CD4-positive, alpha-beta T cell treated with Interleukin-6 for 4 hours (primary cell): ENCODE data around the gene MRPS35.

Experiments used
- DNase-seq: peaks from one replicate; pipeline ENCODE4 v3.0.0-alpha.2; 2020; ENCODE audit warnings: mixed read lengths

Gene MRPS35

DNA sequence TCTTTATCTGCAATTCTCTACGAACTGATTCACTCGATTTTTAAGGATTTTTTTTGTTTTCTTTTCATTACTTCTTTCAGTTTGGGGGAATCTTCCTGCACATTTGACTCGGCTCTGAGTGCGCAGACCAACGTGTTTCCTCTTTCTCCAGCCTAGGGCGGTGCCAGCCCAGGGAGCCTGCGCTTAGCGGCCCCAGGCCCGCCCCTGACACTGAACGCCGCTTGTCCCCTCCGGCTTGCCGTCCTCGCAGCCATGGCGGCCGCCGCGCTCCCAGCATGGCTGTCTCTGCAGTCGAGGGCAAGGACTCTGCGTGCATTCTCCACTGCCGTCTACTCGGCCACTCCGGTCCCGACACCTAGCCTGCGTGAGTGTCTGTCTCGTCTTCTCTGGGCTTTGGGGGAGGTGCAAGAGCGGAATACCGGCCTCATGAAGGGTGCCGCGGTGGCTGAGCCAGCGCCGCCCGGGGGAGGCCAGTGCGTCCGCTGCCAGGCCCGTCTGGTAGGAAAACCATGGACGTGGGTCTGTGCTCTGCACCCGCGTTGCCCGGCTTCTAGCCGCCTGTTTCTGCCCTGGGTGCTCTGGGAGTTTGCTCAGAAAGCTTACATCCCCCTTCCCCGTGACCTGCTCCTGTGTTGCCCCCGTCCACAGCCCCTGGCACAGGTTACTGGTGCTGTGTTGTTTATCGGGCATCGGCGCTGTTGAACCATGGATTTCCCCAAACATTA, at the start of gene MRPS35:
MRPS35 (plus strand) TSS at position 241 of the 725 bp plus-strand sequence; CDS start at position 253, 12 bp downstream.
- DNase-seq: peak; percentile 91

DNA sequence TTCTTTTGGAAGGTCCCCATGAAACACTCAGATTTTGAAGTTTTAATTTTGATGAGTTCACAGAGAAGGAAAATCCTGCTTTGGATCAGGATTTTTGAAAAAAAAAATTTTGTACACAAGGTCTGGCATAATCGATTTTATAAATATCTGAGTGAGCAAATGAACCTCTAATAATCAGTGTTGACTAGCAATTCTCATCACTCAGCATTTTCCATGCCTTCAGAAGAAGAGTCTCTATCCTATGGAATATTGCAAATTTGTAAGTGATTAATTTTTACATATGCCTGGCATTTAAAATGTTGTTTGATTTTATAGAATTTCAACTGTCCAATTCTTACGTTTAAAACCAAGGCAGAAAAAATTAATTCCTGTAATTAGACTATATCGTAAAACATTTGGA, 44.9 kb upstream of the MRPS35 start:
- DNase-seq: no peak

DNA sequence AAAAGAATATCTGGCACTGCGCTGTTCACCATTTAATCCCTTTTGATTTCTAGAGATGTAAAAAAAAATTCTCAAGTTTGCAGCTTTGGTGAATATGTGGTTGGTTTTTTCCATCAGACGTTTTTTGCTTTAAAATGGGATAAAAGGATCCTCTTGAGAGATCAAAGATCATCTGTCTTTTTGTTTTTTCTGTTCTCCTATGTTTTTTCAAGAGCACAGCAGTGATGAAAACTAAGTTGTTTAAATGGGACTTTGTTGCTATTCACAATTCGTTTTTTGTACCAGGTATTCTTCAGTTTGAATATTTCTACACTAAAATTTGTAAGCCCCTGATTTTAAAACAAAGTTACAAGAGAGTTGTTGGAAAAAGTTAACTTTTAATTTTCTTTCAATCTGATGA, 44.1 kb upstream of the MRPS35 start:
- no peak for DNase-seq

DNA sequence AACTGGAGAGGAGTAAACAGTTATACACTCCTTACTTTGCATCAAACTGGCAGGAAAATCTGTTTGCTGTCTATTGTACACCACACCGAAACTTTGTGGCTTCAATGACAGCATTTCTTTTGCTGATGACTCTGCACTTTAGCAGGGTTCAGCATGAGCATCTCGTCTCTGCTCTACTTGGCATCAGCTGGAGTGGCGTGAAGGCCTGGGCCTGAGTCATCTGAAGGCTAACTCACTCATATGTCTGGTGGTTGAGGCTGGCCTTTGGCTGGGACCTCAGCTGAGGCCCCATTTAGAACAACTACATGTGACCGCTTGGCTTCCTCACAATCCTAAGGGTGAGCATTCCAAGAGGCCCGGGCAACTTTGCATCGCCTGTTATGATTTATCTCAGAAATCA, 43.1 kb upstream of the MRPS35 start:
- DNase-seq: no peak

DNA sequence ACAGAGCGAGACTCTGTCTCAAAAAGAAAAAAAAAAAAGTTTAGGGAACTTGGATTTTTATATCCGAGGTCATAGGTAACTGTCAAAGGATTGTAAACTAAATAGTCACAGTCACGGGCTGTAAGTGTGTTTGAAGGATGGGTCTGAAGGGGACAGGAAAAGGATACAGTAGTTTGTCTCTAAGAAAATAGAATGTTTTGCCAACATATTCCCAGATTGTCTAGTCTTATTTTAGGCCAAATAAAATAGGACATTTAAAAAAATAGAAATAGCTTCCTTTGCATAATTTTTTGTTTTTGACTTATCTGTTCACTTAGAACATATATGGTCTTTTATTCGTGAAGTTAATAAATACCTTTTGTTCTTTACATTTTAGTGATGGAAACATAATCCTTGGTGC, 38.6 kb upstream of the MRPS35 start:
- no peak for DNase-seq

DNA sequence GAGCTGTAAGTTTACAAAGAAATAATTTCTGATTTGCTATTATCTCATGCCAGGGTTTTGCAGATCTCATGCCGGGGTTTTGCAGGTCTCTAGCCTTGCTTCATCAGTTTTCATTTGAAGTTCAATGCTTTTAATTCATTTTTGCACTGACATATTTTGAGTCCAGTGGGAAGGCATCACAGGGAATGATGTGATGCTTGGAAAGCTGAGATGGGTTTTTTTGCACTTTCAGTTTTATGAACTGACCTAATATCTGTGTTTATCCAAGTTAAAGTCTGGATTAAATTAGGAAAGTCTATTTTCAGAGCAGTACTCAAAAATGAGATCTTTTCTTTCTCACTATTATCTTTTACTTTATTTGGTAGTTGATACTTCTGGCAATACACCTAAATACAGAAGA, 38.0 kb upstream of the MRPS35 start:
- no peak for DNase-seq

DNA sequence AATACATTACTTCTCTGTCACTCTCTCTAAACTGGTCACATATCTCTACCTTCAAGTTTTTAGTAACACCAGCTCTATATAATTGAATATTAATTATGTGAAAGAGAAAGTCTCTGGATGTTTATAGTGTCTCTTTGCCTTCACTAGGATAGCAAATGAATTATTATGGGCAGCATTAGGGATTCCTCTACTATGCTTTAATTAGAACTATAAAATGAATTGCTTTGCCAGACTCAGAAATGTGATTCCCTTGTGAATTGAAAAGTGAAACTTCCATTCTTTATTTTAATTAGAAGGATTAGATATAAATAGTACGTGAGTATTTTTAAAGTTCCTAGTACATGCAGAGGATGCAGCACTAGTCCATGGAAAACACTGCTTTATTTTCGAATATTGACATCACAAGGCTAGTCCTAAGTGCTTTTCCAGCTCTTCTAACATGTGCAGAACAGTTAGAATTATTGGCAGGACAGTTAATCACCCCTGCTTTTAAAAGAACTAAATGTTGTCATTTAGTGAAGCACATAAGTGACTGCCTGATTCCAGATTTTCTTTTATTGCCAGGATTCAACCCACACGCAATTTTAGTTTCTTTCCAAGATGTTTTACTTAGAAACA, 37.4 kb upstream of the MRPS35 start:
- no peak for DNase-seq

DNA sequence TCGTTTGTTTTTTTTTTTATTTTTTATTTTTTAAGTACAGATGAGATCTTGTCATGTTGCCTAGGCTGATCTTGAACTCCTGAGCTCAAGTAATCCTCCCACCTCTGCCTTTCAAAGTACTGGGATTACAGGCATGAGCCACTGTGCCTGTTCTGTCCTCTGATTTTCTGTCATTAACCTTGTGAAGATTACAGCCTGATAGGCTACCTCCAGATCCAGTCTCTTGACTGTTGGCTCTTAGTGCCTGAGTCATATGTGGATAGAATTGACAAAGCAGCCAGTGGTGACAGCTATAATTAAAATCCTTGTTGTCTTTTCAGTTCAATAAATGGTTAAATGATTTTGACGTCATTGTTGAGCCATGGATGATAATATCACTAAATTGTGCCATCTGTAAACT, 35.6 kb upstream of the MRPS35 start:
- DNase-seq: no peak

DNA sequence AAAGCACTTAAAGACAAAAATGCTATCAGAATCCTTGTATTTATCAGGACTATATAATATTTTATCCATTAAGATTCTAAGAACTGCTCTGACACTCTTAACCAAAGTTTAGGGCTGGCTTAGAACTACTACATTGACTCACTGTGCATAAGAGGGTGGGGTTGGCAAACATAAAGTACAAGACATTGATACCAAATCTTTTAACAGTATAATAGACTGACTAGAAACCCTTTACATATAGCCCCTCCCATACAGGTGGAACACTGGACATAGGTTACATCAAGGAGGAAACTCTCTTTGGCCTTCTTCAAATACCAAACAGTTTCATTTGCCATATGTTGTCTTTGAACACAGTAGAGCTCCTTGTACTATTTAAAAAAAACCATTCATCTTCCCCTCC, 30.0 kb upstream of the MRPS35 start:
- no peak for DNase-seq

DNA sequence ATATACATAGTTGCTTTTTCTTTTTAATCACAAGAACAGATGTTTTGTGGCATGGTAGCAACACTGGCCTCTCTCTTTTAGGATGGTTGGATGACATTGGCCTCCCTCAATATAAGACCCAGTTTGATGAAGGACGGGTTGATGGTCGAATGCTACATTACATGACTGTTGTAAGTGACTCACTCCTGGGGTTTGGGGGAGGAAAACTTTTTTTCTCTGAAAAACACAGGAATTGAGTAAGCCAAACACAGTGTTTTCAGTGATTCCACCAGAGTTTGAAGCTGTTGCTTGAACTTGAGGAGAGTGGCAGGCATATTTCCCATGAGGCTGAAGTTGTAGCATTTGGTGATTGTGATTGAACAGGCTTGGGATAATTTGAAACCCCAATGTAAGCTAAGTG, 28.1 kb upstream of the MRPS35 start:
- no peak for DNase-seq

DNA sequence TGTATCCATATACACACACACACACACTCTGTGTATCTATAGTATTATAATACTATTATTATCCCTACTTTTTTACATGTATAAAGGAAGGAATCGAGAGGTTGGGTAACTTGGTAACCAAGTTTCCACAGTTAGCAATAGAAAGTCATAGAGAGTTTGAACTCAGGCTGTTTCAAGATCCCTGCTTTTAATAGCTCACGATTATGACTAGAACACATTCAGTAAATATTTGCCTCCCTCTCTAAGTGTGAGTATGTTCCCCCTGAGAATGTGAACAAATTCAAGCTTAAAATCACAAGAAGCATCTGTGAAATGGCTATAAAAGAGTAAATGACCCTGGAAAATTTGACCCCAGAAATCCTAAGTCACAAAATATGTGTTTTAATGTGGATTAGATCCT, 25.4 kb upstream of the MRPS35 start:
- DNase-seq: no peak

DNA sequence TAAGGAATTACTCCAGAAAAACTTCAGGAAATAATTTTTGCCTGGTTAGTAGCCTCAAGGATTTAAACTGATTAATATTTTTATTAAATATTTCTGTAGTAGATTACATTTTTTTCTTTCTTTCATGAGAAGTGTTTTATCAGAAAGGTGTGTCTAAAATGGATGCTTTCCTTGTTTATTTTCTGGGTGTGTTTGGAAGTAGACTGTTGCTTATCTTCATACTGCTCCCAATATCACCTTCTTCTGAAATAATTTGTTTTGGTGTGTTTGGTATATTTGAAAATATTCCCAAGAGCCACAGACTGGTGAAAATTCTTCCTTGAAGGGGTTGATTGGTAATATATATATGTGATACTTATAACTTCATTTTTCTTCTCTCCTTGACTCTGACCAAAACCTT, 24.5 kb upstream of the MRPS35 start:
- DNase-seq: no peak

DNA sequence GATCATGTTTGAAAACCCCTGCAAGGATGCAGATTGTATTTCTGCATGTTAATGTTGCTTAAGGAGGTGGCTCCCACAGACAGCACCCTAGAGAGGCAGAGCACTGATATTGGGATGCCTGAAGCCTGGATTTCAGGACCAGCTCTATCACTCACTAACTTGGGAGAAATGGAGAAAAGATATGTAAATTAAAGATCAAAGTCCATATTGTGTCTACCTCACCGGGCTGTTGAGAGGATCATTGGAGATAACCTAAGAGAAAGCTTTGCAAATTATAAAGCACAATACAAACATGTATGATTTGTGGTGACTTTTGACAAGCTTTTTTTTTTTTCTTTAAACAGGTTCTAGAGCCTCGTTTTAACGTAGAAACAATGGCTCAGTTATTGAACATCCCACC, 22.0 kb upstream of the MRPS35 start:
- DNase-seq: no peak

DNA sequence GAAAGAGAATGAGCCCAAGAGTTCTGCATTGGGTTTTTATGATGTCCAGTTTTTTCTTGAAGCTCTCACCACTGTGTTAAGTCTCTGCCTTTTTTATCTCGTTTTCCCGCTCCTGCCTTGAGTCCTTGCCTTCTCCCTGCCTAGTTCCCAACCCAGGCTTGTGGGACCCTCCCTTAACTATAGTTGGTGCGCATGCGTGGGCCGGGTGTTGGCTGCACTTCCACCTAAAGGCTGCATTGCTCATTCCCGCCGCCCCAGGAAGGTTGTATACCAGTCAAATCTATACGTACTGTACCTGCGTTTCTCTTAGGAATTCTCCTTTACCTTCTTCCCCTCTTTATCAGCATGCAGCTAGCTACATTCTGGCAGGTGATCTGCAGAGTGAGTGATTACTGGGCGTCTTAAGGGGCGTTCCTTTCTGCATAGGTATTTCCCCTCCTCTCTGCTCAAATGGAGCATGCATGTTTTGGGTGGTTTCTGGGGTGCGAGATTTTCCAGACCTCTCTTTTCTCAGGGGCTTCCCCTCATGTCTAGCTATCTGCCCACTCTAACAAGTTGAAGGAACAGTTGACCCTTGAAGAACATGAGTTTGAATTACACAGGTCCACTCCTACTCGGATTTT, 21.0 kb upstream of the MRPS35 start:
- DNase-seq: no peak

DNA sequence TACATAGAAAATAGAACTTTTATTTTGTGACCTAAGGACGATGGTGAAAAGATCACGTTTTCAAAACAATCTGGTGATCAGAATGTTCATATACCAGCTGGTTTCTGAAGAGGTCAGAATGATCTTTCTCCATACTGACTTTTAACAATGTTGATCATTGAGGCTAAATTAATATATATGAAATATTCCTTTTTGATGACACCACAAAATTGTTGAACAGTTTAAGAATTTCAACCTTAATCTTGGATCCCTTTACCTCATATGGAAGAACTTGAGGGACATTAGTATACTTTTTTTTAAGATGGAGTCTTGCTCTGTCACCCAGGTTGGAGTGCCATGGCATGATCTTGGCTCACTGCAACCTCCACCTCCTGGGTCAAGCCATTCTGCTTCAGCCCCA, 17.2 kb upstream of the MRPS35 start:
- DNase-seq: no peak

DNA sequence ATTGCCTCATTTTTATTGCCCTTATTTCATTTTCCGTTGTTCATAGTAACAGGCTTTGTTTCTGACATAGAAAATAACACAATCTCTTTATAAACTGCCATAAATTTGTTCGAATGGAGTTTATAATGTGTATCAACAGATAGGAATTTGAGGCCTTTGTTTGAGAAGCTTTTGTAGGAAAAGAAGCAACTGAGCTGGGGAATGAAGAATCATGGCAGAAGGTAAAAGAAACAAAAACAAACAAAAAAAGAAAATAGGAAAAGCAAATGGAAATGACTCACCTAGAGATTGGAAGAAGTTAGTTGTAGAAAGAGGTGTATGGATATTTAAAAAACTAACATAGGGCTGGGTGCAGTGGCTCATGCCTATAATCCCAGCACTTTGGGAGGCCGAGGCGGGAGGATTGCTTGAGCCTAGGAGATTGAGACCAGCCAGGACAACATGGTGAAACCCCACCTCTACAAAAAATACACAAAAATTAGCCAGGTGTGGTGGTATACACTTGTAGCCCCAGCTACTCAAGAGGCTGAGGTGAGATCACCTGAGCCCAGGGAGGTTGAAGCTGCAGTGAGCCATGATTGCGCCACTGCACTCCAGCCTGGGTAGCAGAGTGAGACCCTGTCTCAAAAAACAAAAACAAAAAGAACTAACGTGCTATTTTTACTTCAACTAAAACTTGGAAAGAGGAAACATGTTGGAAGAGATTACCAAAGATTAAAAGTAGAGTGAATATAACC, 14.9 kb upstream of the MRPS35 start:
- no peak for DNase-seq

DNA sequence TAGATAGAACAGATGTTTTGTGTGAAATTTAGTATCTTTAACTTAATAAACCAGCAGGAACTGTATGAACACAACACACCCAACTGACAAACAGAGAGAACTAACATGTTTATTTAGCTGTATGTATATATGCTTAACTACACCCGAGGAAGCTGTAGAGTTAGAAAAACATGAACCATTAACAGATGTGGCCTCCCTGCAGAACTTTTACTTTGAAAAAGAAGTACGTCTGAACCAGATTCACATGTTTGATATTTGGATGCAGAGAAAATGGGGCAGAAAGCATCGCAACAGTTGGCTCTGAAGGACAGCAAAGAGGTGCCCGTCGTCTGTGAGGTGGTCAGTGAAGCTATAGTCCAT, 14.4 kb upstream of the MRPS35 start, which contains the start of gene REP15:
REP15 (plus strand) TSS at position 155 of the 360 bp plus-strand sequence; CDS start at position 271, 116 bp downstream.
- no peak for DNase-seq

DNA sequence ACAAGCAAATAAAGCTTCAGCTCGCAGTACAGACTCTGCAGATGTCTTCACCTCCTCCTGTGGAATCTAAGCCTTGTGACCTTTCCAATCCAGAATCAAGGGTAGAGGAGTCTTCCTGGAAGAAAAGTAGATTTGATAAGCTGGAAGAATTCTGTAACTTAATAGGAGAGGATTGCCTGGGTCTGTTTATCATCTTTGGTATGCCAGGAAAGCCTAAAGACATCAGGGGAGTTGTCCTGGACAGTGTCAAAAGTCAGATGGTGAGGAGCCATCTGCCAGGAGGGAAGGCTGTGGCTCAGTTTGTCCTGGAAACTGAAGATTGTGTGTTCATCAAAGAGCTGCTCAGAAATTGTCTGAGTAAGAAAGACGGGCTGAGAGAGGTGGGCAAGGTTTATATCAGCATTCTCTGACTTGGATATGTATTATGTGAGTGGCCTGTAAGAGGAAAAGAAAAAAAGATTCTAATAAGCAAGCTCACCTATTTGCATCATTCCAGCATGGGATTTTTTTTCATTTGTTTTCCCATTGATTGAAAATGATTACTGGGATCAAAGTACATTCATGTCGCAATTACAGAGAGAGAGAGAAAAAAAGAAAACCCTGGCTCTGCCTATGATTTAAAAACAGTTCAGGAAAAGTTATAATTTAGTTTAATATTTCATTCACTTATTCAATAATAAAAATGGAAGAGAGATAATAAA, 13.6 kb upstream of the MRPS35 start:
- no peak for DNase-seq

DNA sequence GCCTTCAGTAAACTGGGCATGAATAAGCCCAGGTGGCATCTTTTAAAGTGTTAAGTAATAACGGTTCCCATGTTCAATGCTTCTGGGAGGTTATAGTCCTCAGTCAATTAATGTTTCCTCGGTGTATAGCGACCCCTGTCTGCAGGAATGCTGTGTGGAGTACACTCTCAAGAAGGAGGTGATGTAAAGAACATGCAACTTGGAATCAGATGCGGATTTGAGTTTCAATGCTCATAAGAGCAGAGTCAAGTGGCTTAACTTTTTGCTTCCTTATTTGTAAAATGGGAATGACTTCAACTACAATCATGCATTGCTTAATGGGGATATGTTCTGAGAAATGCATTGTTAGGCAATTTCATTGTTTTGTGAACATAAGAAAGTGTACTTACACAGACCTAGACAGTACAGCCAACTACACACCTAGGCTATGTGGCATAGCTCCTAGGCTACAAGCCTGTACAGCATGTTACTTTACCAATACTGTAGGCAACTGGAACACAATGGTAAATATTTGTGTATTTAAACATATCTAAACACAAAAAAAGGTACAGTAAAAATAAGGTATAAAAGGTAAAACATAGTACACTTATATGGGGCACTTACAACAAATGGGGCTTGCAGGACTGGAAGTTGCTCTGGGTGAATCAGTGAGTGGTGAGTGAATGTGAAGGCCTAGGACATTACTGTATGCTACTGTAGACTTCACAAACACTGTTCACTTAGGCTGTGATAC, 6.7 kb upstream of the MRPS35 start:
- DNase-seq: peak; percentile 75

DNA sequence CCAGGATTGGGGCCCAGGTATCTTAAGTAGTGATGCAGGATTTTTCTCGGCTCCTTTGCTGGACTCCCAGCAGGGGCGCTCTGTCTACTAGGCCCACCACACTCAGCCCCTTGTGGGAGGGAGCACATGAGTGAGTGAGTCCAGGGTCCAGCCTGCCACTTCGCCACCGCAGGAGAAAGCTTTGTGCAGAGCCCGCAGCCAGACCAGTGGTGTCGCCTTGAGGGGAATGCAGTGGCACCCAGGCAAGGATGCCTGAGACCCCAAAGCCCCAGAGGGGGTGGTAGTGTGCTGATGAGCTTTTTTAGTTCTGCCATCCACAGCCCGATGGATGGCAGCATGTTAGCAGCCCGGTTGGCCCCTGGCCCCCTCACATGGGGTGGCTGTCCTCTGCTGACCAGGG, 5.4 kb upstream of the MRPS35 start:
- no peak for DNase-seq

DNA sequence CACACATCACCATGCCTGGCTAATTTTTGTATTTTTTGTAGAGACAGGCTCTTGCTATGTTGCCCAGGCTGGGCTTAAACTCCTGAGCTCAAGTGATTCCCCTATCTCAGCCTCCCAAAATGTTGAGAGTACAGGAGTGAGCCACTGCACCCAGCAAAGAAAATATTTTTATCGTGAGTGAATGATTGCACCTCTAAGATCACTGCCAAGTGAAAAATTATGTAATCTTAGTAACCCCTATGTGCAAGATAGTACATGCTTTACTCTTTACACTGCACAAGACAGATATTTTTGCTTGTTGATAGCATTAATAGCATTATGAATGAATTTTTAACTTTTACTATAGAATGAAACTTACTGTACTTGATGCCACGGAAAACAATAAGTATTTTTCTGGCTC, 3.4 kb upstream of the MRPS35 start:
- DNase-seq: no peak

DNA sequence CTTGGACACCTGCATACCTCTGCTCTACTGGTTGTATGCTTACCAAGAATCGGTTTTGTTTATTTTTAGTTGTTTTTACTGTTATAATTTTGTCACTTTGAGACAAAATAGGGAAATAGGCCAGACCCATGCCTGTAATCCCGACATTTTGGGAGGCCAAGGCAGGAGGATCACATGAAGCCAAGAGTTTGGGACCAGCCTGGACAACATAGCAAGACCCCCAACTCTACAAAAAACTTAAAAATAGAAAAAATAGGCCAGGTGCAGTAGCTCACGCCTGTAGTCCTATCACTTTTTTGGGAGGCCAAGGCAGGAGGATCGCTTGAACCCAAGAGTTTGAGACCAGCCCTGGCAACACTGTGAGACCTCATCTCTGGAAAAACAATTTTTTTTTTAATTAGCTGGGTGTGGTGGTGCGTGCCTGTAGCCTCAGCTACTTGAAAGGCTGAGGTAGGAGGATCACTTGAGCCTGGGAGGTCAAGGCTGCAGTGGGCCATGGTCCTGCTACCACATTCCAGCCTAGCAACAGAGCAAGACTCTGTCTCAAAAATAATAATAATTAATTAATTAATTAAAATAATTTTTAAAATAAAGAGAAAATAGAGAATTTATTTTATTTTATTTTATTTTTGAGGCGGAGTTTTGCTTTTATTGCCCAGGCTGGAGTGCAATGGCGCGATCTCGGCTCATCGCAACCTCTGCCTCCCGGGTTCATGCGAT, 1.3 kb upstream of the MRPS35 start:
- DNase-seq: no peak
